H1 (cell line): ENCODE results near the gene HS2ST1. TPM values are rescaled to one million over a fixed set of nuclear protein-coding genes. Genes with fewer than 3 reads are reported as not detected.

Source experiments
- CTCF ChIA-PET: fragments of 300-600 bp; sonication (Branson Sonifier 250); formaldehyde crosslinking; loops from one replicate; lab custom pipeline; 2021; ENCODE audit not compliant: partially characterized antibody; lab: Charles Lee
- POLR2A ChIA-PET: fragments of 300-600 bp; sonication (Branson Sonifier 250); formaldehyde crosslinking; loops from one replicate; lab custom pipeline; 2021; ENCODE audit warnings: inconsistent platforms; ENCODE audit not compliant: partially characterized antibody; lab: Charles Lee
- DNase-seq, 2 experiments: peaks; one replicate each; pipeline versions ENCODE4 v3.0.0 to v3.0.0-alpha.2; 2010 to 2022; ENCODE audit warnings: low spot score in 2 of 2, low read depth in 1 of 2, mixed read lengths in 1 of 2
- FAIRE-seq: peaks from 2 replicates; lab custom pipeline; 2011; peaks lifted over from hg19 to GRCh38; lab: Jason Lieb, UNC
- H2AFZ ChIP-seq: 2 replicates; pipeline ENCODE4 v1.8.1; 2012; ENCODE audit warnings: low read length, inconsistent platforms
- H2AK5ac ChIP-seq: 2 replicates; pipeline ENCODE4 v1.6.1; 2013; ENCODE audit warnings: low read depth, low read length
- H2BK120ac ChIP-seq: replicated peaks from 2 replicates; pipeline ENCODE3; 2013; ENCODE audit warnings: low read depth, low read length, inconsistent platforms
- H2BK12ac ChIP-seq: 2 replicates; pipeline ENCODE4 v1.6.1; 2013; ENCODE audit warnings: low read depth, low read length
- H2BK15ac ChIP-seq: 2 replicates; pipeline ENCODE4 v1.6.1; 2013; ENCODE audit warnings: low read length
- H2BK20ac ChIP-seq: 2 replicates; pipeline ENCODE4 v1.6.1; 2013; ENCODE audit warnings: low read length
- H2BK5ac ChIP-seq: 2 replicates; pipeline ENCODE4 v1.6.1; 2013; ENCODE audit warnings: low read depth, low read length
- H3K14ac ChIP-seq: 2 replicates; pipeline ENCODE4 v1.6.1; 2013; ENCODE audit warnings: inconsistent platforms; ENCODE audit not compliant: insufficient read length
- H3K18ac ChIP-seq: 2 replicates; pipeline ENCODE4 v1.6.1; 2013; ENCODE audit warnings: low read length; ENCODE audit errors: extremely low read depth
- H3K23ac ChIP-seq: 2 replicates; pipeline ENCODE4 v1.6.1; 2013; ENCODE audit warnings: inconsistent platforms; ENCODE audit not compliant: insufficient read length
- H3K23me2 ChIP-seq: 2 replicates; pipeline ENCODE4 v1.6.1; 2013; ENCODE audit warnings: low read depth, low read length
- H3K27ac ChIP-seq: 2 replicates; pipeline ENCODE4 v1.6.1; 2011; ENCODE audit warnings: low read depth, low read length, inconsistent platforms
- H3K27me3 ChIP-seq, 4 experiments: replicated peaks in 1 of 4; 1 replicate in 1 of 4; 2 replicates in 3 of 4; pipeline versions ENCODE4 v1.6.1 to v1.8.1; 2011 to 2013; ENCODE audit warnings: low read length in 3 of 4, mild to moderate bottlenecking in 3 of 4, inconsistent platforms in 2 of 4, mixed read lengths in 2 of 4, moderate library complexity in 1 of 4; ENCODE audit not compliant: control insufficient read depth in 3 of 4, insufficient read depth in 3 of 4; ENCODE audit errors: extremely low read depth in 1 of 4
- H3K36me3 ChIP-seq, 4 experiments: 2 replicates each; pipeline versions ENCODE4 v1.6.1 to v1.8.1; 2011 to 2013; ENCODE audit warnings: mild to moderate bottlenecking in 4 of 4, low read length in 3 of 4, moderate library complexity in 2 of 4, control low read depth in 1 of 4, inconsistent platforms in 1 of 4; ENCODE audit not compliant: insufficient read depth in 4 of 4, control insufficient read depth in 2 of 4
- H3K4ac ChIP-seq: replicated peaks from 2 replicates; pipeline ENCODE3; 2013; ENCODE audit warnings: low read length, low read depth, mixed read lengths, inconsistent platforms; ENCODE audit not compliant: insufficient read length
- H3K4me1 ChIP-seq, 4 experiments: replicated peaks in 1 of 4; 1 replicate in 1 of 4; 2 replicates in 3 of 4; pipeline versions ENCODE4 v1.6.1 to v1.8.1; 2011 to 2013; ENCODE audit warnings: low read length in 3 of 4, inconsistent platforms in 2 of 4, mixed read lengths in 1 of 4; ENCODE audit not compliant: insufficient read depth in 4 of 4, control insufficient read depth in 3 of 4
- H3K4me2 ChIP-seq, 2 experiments: 2 replicates each; pipeline versions ENCODE4 v1.6.1 to v1.8.1; 2011 to 2013; ENCODE audit warnings: low read depth in 2 of 2, low read length in 2 of 2, control low read depth in 1 of 2, inconsistent platforms in 1 of 2, mild to moderate bottlenecking in 1 of 2; ENCODE audit not compliant: insufficient read depth in 1 of 2
- H3K4me3 ChIP-seq, 4 experiments: fragments of 200-600, 300-600 bp in 1 of 4; sonication (generic), shearing (Covaris generic), sonication (Bioruptor Twin) in 1 of 4; 2 replicates each; pipeline versions ENCODE4 v1.5.1 to v1.8.1; 2011 to 2016; ENCODE audit warnings: low read length in 4 of 4, low read depth in 3 of 4, control low read depth in 2 of 4, inconsistent platforms in 2 of 4, mild to moderate bottlenecking in 2 of 4, mixed read lengths in 1 of 4, moderate library complexity in 1 of 4; ENCODE audit not compliant: insufficient read depth in 2 of 4; ENCODE audit errors: extremely low read depth in 1 of 4
- H3K56ac ChIP-seq: replicated peaks from 2 replicates; pipeline ENCODE3; 2013; ENCODE audit warnings: low read depth, mild to moderate bottlenecking, mixed read lengths, low read length, inconsistent platforms; ENCODE audit not compliant: insufficient read length
- H3K79me1 ChIP-seq: 2 replicates; pipeline ENCODE4 v1.6.1; 2013; ENCODE audit warnings: low read depth, low read length, control low read depth
- H3K79me2 ChIP-seq, 2 experiments: 2 replicates each; pipeline versions ENCODE4 v1.6.1 to v1.8.1; 2012 to 2013; ENCODE audit warnings: low read length in 2 of 2, mild to moderate bottlenecking in 2 of 2, inconsistent platforms in 1 of 2; ENCODE audit not compliant: insufficient read depth in 2 of 2, control insufficient read depth in 1 of 2
- H3K9ac ChIP-seq, 4 experiments: replicated peaks in 1 of 4; 1 replicate in 1 of 4; 2 replicates in 3 of 4; pipeline versions ENCODE4 v1.6.1 to v1.8.1; 2011 to 2013; ENCODE audit warnings: low read depth in 3 of 4, low read length in 3 of 4, control low read depth in 2 of 4, mild to moderate bottlenecking in 2 of 4, moderate library complexity in 2 of 4, inconsistent platforms in 1 of 4; ENCODE audit errors: extremely low read depth in 1 of 4
- H3K9me3 ChIP-seq, 2 experiments: 2 replicates each; pipeline versions ENCODE4 v1.6.1 to v1.8.1; 2012 to 2013; ENCODE audit warnings: mild to moderate bottlenecking in 2 of 2, moderate library complexity in 2 of 2, control low read depth in 1 of 2, inconsistent platforms in 1 of 2, low read depth in 1 of 2, low read length in 1 of 2, mixed read lengths in 1 of 2; ENCODE audit not compliant: insufficient read depth in 2 of 2
- H4K20me1 ChIP-seq, 2 experiments: replicated peaks in 1 of 2; 2 replicates each; pipeline versions ENCODE3 to v1.8.1; 2011 to 2013; ENCODE audit warnings: inconsistent platforms in 2 of 2, low read length in 2 of 2, mild to moderate bottlenecking in 1 of 2; ENCODE audit not compliant: insufficient read depth in 2 of 2, control insufficient read depth in 1 of 2
- H4K5ac ChIP-seq: 2 replicates; pipeline ENCODE4 v1.6.1; 2013; ENCODE audit warnings: low read length, low read depth, mixed read lengths, inconsistent platforms; ENCODE audit not compliant: insufficient read length
- H4K8ac ChIP-seq: 2 replicates; pipeline ENCODE4 v1.8.0; 2013; ENCODE audit warnings: mild to moderate bottlenecking, moderate library complexity, low read length, inconsistent platforms; ENCODE audit not compliant: insufficient read depth; ENCODE audit errors: extremely low read depth
- H4K91ac ChIP-seq: replicated peaks from 2 replicates; pipeline ENCODE3; 2013; ENCODE audit warnings: low read length, mixed read lengths, inconsistent platforms; ENCODE audit not compliant: insufficient read length
- BACH1 ChIP-seq: IDR thresholded peaks from 2 replicates; pipeline ENCODE4 v1.6.1; 2012; ENCODE audit warnings: low read length, improper control_type of control experiment
- FOSL1 ChIP-seq: IDR thresholded peaks from 2 replicates; pipeline ENCODE4 v1.6.1; 2011; ENCODE audit warnings: mild to moderate bottlenecking, low read depth, low read length, moderate library complexity; ENCODE audit not compliant: insufficient read depth
- KDM4A ChIP-seq: IDR thresholded peaks from one replicate; pipeline ENCODE4 v1.7.1; 2012; ENCODE audit warnings: low read depth, mild to moderate bottlenecking, moderate library complexity, low read length, inconsistent platforms; ENCODE audit not compliant: severe bottlenecking
- POU5F1 ChIP-seq: IDR thresholded peaks from 2 replicates; pipeline ENCODE4 v1.6.1; 2011; ENCODE audit warnings: low read depth, mild to moderate bottlenecking, low read length, moderate library complexity
- TCF12 ChIP-seq: IDR thresholded peaks from 2 replicates; pipeline ENCODE4 v1.6.1; 2011; ENCODE audit warnings: low read depth, mild to moderate bottlenecking, low read length
- ZNF274 ChIP-seq: IDR thresholded peaks from 2 replicates; pipeline ENCODE4 v1.7.0; 2012; ENCODE audit warnings: low read length, borderline replicate concordance; ENCODE audit errors: extremely low read depth
- WGBS, 2 experiments: shearing (Covaris generic) in 1 of 2; methylation state at CpG; one replicate each; pipeline versions ENCODE4 v1.1.6 to v1.1.7; 2013 to 2015; ENCODE audit warnings: low lambda C conversion rate in 2 of 2, mixed read lengths in 2 of 2, inconsistent platforms in 1 of 2, low coverage in 1 of 2, missing lambda C conversion rate in 1 of 2; ENCODE audit not compliant: insufficient replicate concordance in 2 of 2, insufficient coverage in 1 of 2, insufficient read length in 1 of 2; ENCODE audit errors: extremely low coverage in 1 of 2, missing lambda C conversion rate in 1 of 2; 5-methylcytosine and 5-hydroxymethylcytosine counted together
- polyA plus RNA-seq, 7 experiments: library from polyadenylated mRNA; depleted of rRNA in 3 of 7; stranded (reverse) in 5 of 7; unstranded in 2 of 7; fragments of >200 nt in 5 of 7; fragments of 200-250 nt in 2 of 7; gene quantifications; 1 replicate in 5 of 7; 2 replicates in 1 of 7; 4 replicates in 1 of 7; pipeline versions ENCODE4 v1.2.1 to v1.2.3, GENCODE V29; 2011 to 2013; ENCODE audit warnings: missing spikeins in 2 of 7, mixed read lengths in 2 of 7
- total RNA-seq: library from RNA; stranded (reverse); fragmentation: NEBNext Ultra II Directional; extraction: Animal tissue kit (Norgen Biotek cat#: 25700); gene quantifications from 2 replicates; pipeline ENCODE4 v1.2.1, GENCODE V29; 2021

Gene HS2ST1
- total and polyA plus RNA-seq, 2 of the 8 experiments (the other 6 are each of a cell fraction or from before 2014, with no cell fraction given): 5.2 to 28.3 TPM

- Histone ChIP-seq H3K56ac (no peak overlapping the region), H4K5ac (no peak overlapping the region), H3K4me3 (peak overlapping the region; percentile 83 to 99 (median 98); a peak in 7 of 8 replicates), H3K9me3 (no peaks in the 10 kb centered on the region), H3K27ac (no peak overlapping the region), H3K4me1 (peaks cover 0 to 3% (median 2%) of the 10 kb centered on the region in 4 experiments; a peak in 3 of 7 replicates), H3K27me3 (no peaks in the 10 kb centered on the region), H3K14ac (no peak overlapping the region), H2BK20ac (no peak overlapping the region), H3K79me2 (peaks cover 35 to 90% of the 10 kb centered on the region in 2 experiments), H3K23me2 (no peaks in the 10 kb centered on the region), H3K36me3 (peaks cover 0 to 9% (median 1%) of the 10 kb centered on the region in 4 experiments; a peak in 1 of 8 replicates), H3K4me2 (peak overlapping the region; percentile 69 to 74), H3K9ac (peak overlapping the region in 3 of 4 experiments; percentile 6 to 41 (median 26); a peak in 4 of 7 replicates), H3K4ac (no peak overlapping the region), H3K79me1 (no peaks in the 10 kb centered on the region), H2AFZ (no peak overlapping the region), H3K23ac (no peak overlapping the region), H4K91ac (no peak overlapping the region), H2BK5ac (no peak overlapping the region), H2BK120ac (no peak overlapping the region), H4K20me1 (peaks cover 4 to 7% of the 10 kb centered on the region in 2 experiments), H2AK5ac (no peak overlapping the region), H3K18ac (no peak overlapping the region), H2BK15ac (no peak overlapping the region), H2BK12ac (no peak overlapping the region), H4K8ac (no peak overlapping the region)
- ChIA-PET CTCF (interaction anchor here (0.6 to 1.5 kb wide), 5 partner anchors 46 to 689 kb away, joined by 3 to 8 read pairs (median 3); no protein-coding TSS in a partner anchor), POLR2A (interaction anchor here (0.6 to 5.1 kb wide), 5 partner anchors 8 to 74 kb away, joined by 3 to 49 read pairs (median 9); no protein-coding TSS in a partner anchor)
- WGBS, 2 experiments: 83% methylated on average over 6 of the region's 6 CpGs; no CpG with 5 or more reads in 1 of the 2 experiments
- DNase-seq (no peak), FAIRE-seq (no peak)
- TF ChIP-seq ZNF274 (no peak), TCF12 (no peak), FOSL1 (no peak), POU5F1 (no peak), KDM4A (no peak), BACH1 (no peak)
These were observed 2.0 kb upstream of the HS2ST1 start for GRCh38 chr1:86912281-86912900.
